NCI-H524 (cell line): ENCODE measurements around the gene RNPEPL1.
A peak's percentile ranks its signal among the peaks of the same experiment; 100 is the strongest.

Experiments used
- DNase-seq, 2 experiments: peaks; one replicate each; lab custom pipeline; 2025; lab: John Stamatoyannopoulos, UW

The RNPEPL1 gene

GRCh38 chr2:240565333-240566202 lies 2.7 kb upstream of the RNPEPL1 start:
- DNase-seq: no peak

DNA sequence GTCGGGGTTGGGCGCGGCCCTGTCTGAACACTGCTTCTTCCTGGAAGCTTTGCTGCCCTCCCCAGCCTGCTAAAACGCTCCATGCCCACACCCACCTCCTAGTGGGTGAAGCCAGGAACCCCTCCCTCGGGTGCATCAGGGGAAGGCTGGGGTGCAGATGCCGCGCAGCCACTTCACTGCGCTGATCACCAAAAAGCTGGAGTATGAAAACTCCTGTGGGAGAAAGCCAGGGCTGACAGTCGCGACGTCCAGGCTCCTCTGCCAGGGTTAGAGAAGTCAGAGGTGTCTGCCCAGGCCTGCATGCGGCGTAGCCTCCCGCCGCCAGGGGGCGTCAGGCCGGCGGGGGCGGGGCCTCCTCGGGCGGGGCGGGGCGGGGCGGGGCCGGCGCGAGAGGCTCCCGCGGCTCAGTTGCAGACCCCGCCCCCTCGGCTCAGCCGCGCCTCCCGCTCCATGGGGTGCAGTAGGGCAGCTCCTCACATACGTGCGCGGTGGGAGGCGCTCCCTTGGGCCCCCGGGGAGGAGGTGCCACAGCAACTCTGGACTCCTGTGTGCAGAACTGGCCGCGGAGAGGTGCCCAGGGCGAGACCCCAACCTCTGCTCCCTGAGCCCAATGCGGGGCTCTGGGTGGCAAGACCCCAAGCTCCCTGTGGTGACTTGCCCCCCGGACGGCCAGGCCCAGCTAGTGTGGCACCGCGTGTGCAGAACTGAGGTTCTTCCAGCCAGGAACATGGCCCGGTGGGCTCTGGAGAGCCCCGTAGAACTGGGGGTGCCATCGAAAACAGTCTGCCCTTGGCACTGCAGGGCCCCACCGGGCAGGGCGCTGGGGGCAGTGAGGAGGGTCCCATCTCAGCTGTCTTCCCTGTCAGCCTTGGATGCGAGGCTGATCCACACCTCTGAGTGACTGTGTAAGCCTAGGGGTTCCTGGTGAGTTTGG lies 1.8 kb upstream of the RNPEPL1 start:
- DNase-seq: peak; percentile 47 to 78

DNA sequence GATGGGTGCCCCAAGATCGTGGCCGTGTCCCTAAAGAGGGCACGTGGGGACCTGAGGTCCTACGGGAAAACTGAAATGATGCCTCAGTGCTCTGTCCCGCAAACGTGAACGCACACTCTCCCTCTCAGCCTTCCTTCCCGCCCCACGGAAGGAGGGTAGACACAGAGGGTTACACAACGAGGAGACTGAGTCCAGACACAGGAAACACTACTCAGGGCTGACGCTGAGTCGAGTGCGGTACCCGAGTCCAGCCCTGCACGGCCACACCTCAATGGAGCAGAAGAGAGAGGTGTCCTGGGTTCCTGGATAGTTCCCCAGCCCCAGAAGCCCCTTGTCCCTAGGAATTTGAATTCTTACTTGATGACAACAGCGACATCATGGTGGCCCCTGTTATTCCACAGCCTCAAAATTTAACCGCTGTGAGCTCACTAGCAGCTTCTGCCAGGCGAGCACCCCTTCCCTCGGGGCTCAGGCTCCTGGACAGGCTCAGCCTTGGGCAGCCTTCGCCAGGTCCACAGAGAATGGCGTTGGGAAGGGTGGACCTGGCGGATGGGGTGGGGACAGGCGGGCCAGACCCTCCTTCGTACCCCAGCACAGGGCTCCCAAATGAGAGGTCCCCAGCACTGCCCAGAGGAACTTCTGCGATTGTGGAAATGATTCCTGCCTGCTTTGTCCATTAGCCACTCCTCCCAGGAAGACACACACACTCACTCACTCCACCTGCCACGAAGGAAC lies 980 bp upstream of the RNPEPL1 start:
- no peak for DNase-seq

DNA sequence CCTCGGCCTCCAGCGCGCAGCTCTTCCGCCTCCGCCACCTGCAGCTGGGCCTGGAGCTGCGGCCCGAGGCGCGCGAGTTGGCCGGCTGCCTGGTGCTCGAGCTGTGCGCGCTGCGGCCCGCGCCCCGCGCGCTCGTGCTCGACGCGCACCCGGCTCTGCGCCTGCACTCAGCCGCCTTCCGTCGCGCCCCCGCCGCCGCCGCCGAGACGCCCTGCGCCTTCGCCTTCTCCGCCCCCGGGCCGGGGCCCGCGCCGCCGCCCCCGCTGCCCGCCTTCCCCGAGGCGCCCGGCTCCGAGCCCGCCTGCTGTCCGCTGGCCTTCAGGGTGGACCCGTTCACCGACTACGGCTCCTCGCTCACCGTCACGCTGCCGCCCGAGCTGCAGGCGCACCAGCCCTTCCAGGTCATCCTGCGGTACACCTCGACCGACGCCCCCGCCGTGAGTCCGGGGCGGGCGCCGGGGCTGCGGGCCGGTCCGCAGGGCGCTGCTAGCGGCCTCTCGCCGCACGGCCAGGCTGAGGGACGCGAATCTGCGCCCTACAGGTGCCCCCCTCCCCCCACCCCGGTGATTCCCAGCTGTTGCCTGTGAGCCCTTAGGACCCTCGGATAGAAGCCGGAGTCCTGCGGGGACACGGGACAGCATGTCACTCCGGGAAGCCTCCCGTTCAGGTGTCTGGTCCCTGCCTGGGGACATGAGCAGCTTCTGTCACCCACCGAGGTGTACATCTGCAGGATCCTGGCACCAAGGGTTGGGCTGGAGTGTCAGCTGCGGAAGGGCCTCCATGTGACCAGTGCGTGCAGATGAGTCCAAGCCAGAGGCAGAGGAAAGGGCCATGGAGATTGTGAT lies 616 bp downstream of the RNPEPL1 start:
- peak; percentile 3 to 46 for DNase-seq

GRCh38 chr2:240569523-240569997 lies 1.3 kb downstream of the RNPEPL1 start:
- DNase-seq: no peak

DNA sequence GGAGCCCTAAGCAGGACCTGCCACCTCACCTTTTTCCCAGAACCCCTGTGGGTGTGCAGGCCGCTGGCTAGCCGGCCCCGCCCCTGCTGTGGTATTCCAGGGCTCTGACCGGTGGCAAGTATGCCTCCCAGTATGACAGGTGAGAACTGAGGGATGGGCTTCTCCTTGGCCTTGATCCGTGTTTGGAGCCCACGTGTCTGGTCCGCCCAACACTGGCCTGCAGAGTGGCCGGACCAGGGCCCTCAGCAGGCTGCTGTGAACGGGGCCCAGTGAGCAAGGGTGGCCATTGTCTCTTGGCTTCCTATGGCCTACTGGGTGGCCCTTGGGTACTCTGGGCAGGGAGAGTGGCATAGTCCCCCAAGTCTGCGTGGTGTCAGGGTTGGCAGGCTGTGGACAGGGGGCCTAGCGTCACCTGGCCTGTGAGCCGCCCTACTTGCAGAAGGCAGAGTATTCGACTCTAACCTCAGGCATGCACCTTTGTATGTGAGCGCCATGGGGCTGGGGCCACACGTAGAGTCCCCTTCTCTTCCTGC lies 1.8 kb downstream of the RNPEPL1 start:
- no peak for DNase-seq

- no peak for DNase-seq
These were observed 2.4 kb downstream of the RNPEPL1 start for GRCh38 chr2:240570531-240571313.

GRCh38 chr2:240571314-240571973 lies 3.2 kb downstream of the RNPEPL1 start:
- DNase-seq: no peak

GRCh38 chr2:240572141-240573031 lies 4.1 kb downstream of the RNPEPL1 start:
- no peak for DNase-seq

DNA sequence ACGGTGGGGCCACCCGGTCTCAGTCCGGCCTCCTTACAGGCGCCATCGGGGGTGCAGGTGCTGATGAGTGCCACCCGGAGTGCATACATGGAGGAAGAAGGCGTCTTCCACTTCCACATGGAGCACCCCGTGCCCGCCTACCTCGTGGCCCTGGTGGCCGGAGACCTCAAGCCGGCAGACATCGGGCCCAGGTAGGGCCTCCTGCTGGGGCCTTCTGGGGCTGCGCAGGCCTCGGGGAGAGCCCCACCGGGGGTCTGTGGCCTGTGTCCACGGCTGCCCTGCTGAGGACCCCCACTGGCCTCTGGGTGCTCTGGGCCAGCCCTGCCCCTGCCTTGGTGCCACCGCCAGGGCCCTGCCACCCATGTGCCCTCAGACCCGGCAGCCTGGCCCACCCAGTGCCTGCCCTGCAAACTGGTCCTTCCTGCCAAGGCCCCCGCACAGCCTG lies 4.8 kb downstream of the RNPEPL1 start:
- DNase-seq: no peak

GRCh38 chr2:240573516-240574385 lies 5.5 kb downstream of the RNPEPL1 start:
- no peak for DNase-seq

- no peak for DNase-seq
These were observed 6.3 kb downstream of the RNPEPL1 start for GRCh38 chr2:240574386-240575100.

GRCh38 chr2:240575101-240575965 lies 7.0 kb downstream of the RNPEPL1 start:
- no peak for DNase-seq

GRCh38 chr2:240576036-240576435 lies 7.8 kb downstream of the RNPEPL1 start:
- DNase-seq: no peak

GRCh38 chr2:240576436-240577205 lies 8.3 kb downstream of the RNPEPL1 start:
- no peak for DNase-seq
